HAP-1 (cell line): Measurements from ENCODE around the gene PTPN11.
A peak's percentile ranks its signal among the peaks of the same experiment; 100 is the strongest.

Experiments used
- DNase-seq, 2 experiments: peaks; one replicate each; pipeline ENCODE4 v3.0.0-alpha.2; 2016 to 2020; ENCODE audit warnings: low spot score in 2 of 2
- H3K27me3 ChIP-seq: fragments of 250-450 bp; sonication (Bioruptor Pico); 2 replicates; pipeline ENCODE4 v1.5.1; 2020; ENCODE audit warnings: low read depth, mild to moderate bottlenecking, moderate library complexity
- H3K36me3 ChIP-seq: fragments of 250-450 bp; sonication (Bioruptor Pico); replicated peaks from 2 replicates; pipeline ENCODE4 v1.5.1; 2020; ENCODE audit warnings: mild to moderate bottlenecking
- H3K4me1 ChIP-seq: fragments of 250-450 bp; sonication (Bioruptor Pico); 2 replicates; pipeline ENCODE4 v1.5.1; 2020; ENCODE audit warnings: mild to moderate bottlenecking
- H3K4me3 ChIP-seq: fragments of 250-450 bp; sonication (Bioruptor Pico); 2 replicates; pipeline ENCODE4 v1.5.1; 2020; ENCODE audit warnings: mild to moderate bottlenecking, moderate library complexity
- H3K9me3 ChIP-seq: fragments of 250-450 bp; sonication (Bioruptor Pico); 2 replicates; pipeline ENCODE4 v1.5.1; 2020; ENCODE audit warnings: mild to moderate bottlenecking, moderate library complexity
- in situ Hi-C: fragments of 300-500 bp; cut with MboI; formaldehyde crosslinking; loops from 3 replicates; pipeline ENCODE4 v1.14.3; 2020; ENCODE audit warnings: low sequenced_read_pairs, inconsistent platforms, mixed read lengths

PTPN11 gene

DNA sequence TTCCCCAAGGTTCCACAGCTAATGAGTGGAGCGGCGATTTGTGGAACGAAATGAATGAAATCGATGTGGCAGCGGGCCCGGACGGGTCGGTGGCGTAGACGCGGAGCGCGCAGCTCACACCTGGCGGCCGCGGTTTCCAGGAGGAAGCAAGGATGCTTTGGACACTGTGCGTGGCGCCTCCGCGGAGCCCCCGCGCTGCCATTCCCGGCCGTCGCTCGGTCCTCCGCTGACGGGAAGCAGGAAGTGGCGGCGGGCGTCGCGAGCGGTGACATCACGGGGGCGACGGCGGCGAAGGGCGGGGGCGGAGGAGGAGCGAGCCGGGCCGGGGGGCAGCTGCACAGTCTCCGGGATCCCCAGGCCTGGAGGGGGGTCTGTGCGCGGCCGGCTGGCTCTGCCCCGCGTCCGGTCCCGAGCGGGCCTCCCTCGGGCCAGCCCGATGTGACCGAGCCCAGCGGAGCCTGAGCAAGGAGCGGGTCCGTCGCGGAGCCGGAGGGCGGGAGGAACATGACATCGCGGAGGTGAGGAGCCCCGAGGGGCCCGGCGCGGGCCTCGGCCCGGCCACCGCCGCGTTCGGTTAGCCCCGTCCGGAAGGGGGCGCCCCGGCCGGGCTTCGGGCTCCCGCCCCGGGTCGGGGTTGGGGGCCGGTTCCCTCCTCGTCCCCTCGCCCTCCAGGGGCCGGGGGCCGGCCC is at the start of gene PTPN11:
Gene PTPN11 (plus strand): TSS at position 340 of the 689 bp plus-strand sequence. CDS start 165 bp downstream, at position 505.
- DNase-seq = peak; percentile 70 to 91
- Histone ChIP-seq H3K4me3 (peak within 1 kb of the TSS; percentile 78), H3K9me3 (no peaks in the 10 kb centered on the region), H3K36me3 (peaks cover 4% of the 10 kb centered on the region), H3K27me3 (no peaks in the 10 kb centered on the region), H3K4me1 (peaks cover 17% of the 10 kb centered on the region)
- in situ Hi-C loops = no loop called here

GRCh38 chr12:112370199-112370598 is 48.5 kb upstream of the PTPN11 start:
- peaks cover 6% of the 10 kb centered on the region; the same call in 1 of the 2 replicates for H3K36me3 ChIP-seq
- H3K9me3 ChIP-seq = peaks cover 7% of the 10 kb centered on the region; the same call in 1 of the 2 replicates
- DNase-seq = no peak
- no peak overlapping the region for H3K4me3 ChIP-seq
- no peaks in the 10 kb centered on the region for H3K27me3 ChIP-seq
- in situ Hi-C loops = no loop called here
- peaks cover 22% of the 10 kb centered on the region for H3K4me1 ChIP-seq

DNA sequence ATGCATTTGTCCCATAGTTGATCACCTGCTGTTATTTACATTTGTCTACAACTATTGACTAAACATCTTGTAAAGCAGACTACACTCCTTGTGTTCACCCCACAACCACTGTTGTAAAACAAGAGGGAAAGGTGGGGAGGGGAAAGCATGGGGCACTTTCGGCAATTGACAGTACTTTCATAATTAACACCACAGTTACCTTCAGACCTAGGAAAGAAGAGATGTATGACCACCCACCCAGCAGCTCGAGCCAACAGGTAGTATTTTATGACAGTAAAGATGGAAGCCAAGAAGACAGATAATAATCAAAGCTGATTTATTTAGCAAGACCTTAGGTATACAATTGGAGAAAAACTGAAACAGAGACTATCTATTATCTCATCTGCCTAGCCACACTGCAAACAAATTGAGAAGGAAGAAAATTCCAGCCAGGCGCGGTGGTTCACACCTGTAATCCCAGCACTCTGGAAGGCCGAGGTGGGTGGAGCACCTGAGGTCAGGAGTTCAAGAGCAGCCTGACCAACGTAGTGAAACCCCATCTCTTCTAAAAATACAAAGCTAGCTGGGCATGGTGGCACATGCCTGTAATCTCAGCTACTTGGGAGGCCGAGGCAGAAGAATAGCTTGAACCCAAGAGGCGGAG is 47.8 kb upstream of the PTPN11 start:
- no peak for DNase-seq
- no peaks in the 10 kb centered on the region for H3K27me3 ChIP-seq
- H3K4me3 ChIP-seq = no peak overlapping the region
- peaks cover 9% of the 10 kb centered on the region; the same call in 1 of the 2 replicates for H3K9me3 ChIP-seq
- H3K4me1 ChIP-seq = peaks cover 22% of the 10 kb centered on the region
- in situ Hi-C loops = no loop called here
- peaks cover 9% of the 10 kb centered on the region; the same call in 1 of the 2 replicates for H3K36me3 ChIP-seq

GRCh38 chr12:112374166-112374740 is 44.5 kb upstream of the PTPN11 start:
- Histone ChIP-seq H3K4me1 (peaks cover 5% of the 10 kb centered on the region; the same call in 1 of the 2 replicates), H3K9me3 (peaks cover 6% of the 10 kb centered on the region; the same call in 1 of the 2 replicates), H3K4me3 (no peak overlapping the region), H3K36me3 (peaks cover 9% of the 10 kb centered on the region; the same call in 1 of the 2 replicates), H3K27me3 (no peaks in the 10 kb centered on the region)
- DNase-seq = no peak
- in situ Hi-C loops = no loop called here

- Histone ChIP-seq H3K36me3 (peaks cover 9% of the 10 kb centered on the region; the same call in 1 of the 2 replicates), H3K27me3 (no peaks in the 10 kb centered on the region), H3K9me3 (peaks cover 6% of the 10 kb centered on the region; the same call in 1 of the 2 replicates), H3K4me1 (peaks cover 3% of the 10 kb centered on the region; the same call in 1 of the 2 replicates), H3K4me3 (no peak overlapping the region)
- in situ Hi-C loops = loop anchor here (25.0 kb wide), 1 partner anchor 438 kb away; no protein-coding TSS in a partner anchor
- DNase-seq = peak in 1 of 2 experiments; percentile 34
Observed at GRCh38 chr12:112375105-112375504, 43.6 kb upstream of the PTPN11 start.

DNA sequence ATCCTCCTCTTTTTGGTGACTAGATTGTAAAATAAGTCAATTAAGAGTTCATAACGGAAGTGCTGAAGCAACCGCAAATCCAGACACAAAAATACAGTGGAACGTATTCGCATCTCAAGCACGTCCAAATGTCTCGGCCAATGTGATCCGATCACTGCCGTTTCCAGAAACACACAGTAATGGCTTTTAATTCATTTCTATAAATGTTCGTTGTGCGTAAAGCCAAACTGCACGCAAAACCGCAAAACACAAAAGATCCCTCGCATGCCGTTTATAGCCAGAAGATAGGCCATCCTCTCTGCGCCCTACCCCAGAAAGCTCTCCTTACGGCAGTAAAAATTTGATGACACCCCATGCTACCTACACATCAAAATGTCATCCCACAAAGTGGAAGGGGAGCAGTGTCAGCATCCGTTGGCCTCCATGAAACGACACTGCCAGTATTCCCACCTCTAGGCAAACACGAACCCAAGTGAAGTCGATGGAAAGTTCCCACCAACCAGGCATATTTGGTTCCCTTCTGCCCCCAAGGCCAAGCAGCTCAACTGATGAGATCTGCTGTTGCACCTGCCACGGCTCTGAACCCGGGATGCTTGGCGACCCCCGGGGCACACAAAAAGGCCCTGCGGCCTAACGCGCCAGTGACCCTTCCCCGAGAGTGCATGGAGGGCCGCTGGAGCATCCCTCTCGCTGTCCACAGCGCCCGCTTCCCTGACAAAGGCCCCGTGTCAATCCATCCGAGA is 37.9 kb upstream of the PTPN11 start:
- in situ Hi-C loops = loop anchor here (5.0 to 25.0 kb wide), 2 partner anchors 174 to 444 kb away; no protein-coding TSS in a partner anchor
- DNase-seq = peak in 1 of 2 experiments; percentile 41
- Histone ChIP-seq H3K9me3 (no peaks in the 10 kb centered on the region), H3K36me3 (no peaks in the 10 kb centered on the region; the same call in 1 of the 2 replicates), H3K4me1 (peaks cover 14% of the 10 kb centered on the region), H3K4me3 (peak overlapping the region; percentile 51), H3K27me3 (no peaks in the 10 kb centered on the region)

GRCh38 chr12:112381406-112381882 is 37.3 kb upstream of the PTPN11 start:
- peaks cover 14% of the 10 kb centered on the region for H3K4me1 ChIP-seq
- peak; percentile 40 to 75 for DNase-seq
- H3K27me3 ChIP-seq = no peaks in the 10 kb centered on the region
- in situ Hi-C loops = loop anchor here (5.0 to 25.0 kb wide), 2 partner anchors 174 to 444 kb away; no protein-coding TSS in a partner anchor
- no peaks in the 10 kb centered on the region for H3K9me3 ChIP-seq
- peak overlapping the region; percentile 51 for H3K4me3 ChIP-seq
- no peaks in the 10 kb centered on the region; the same call in 1 of the 2 replicates for H3K36me3 ChIP-seq

GRCh38 chr12:112381883-112382796 is 36.6 kb upstream of the PTPN11 start, which contains the start of gene HECTD4:
Gene HECTD4 (minus strand): TSS chr12:112382431. CDS start chr12:112382128, 303 bp downstream.
- DNase-seq = peak; percentile 87 to 97
- no peaks in the 10 kb centered on the region for H3K27me3 ChIP-seq
- in situ Hi-C loops = loop anchor here (5.0 to 25.0 kb wide), 2 partner anchors 175 to 445 kb away; no protein-coding TSS in a partner anchor
- H3K4me3 ChIP-seq = peak within 1 kb of the TSS; percentile 51
- peaks cover 16% of the 10 kb centered on the region for H3K4me1 ChIP-seq
- no peaks in the 10 kb centered on the region for H3K9me3 ChIP-seq
- H3K36me3 ChIP-seq = no peaks in the 10 kb centered on the region; the same call in 1 of the 2 replicates

DNA sequence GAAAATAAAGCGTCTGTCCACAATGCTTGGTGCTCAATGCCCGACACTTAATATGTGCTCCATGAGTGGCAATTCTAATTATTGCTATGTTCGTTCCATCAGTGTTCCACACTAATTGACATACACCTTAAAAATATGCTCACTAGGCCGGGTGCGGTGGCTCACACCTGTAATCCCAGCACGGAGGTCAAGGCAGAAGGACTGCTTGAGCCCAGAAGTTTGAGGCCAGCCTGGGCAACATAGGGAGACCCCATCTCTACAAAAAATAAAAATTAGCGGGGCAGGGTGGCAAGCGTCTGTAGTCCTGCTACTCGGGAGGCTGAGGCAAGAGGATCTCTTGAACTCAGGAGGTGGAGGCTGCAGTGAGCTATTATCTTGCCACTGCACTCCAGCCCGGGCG is 35.9 kb upstream of the PTPN11 start:
- Histone ChIP-seq H3K9me3 (no peaks in the 10 kb centered on the region), H3K4me3 (peak overlapping the region; percentile 51), H3K27me3 (no peaks in the 10 kb centered on the region), H3K4me1 (peaks cover 17% of the 10 kb centered on the region), H3K36me3 (no peaks in the 10 kb centered on the region; the same call in 1 of the 2 replicates)
- DNase-seq = no peak
- in situ Hi-C loops = loop anchor here (5.0 to 25.0 kb wide), 2 partner anchors 176 to 446 kb away; no protein-coding TSS in a partner anchor

DNA sequence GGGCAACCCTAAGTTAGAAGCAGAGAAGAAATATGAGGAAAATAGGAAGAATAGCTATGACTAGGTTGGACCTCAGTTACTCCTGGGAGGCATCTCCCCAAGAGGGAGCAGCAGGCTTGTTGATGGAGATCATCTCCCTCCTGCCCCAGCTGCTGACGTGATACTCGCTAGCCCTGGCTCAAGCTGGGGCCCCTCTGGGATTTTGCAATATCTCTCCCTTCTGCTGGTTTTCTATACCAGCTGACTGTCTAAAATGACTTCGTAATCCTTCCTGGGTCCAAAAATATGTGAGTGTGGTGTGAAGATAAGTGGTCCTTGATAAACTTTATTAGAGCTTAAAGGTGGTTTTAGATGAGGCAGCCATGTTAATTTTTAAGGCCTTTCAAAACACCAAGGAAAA is 32.0 kb upstream of the PTPN11 start:
- in situ Hi-C loops = loop anchor here (25.0 kb wide), 1 partner anchor 449 kb away; no protein-coding TSS in a partner anchor

DNA sequence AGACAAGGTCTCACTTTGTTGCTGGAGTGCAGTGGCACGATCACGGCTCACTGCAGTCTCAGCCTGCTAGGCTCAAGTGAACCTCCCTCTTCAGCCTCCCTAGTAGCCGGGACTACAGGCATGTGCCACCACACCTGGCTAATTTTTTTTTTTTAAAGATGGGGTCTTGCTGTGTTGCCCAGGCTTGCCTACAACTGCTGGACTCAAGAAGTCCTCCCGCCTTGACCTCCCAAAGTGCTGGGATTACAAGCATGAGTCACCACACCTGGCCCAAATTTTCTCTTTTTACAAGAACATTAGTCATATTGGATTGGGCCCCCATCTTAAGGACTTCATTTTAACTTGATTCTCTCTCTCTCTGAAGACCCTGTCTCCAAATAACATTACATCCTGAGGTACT is 29.5 kb upstream of the PTPN11 start:
- Histone ChIP-seq H3K9me3 (no peaks in the 10 kb centered on the region), H3K36me3 (no peaks in the 10 kb centered on the region), H3K4me3 (no peak overlapping the region), H3K4me1 (peaks cover 3% of the 10 kb centered on the region; the same call in 1 of the 2 replicates), H3K27me3 (no peaks in the 10 kb centered on the region)
- no peak for DNase-seq
- in situ Hi-C loops = loop anchor here (25.0 kb wide), 1 partner anchor 452 kb away; no protein-coding TSS in a partner anchor

More for the DNA sequence above, 32.0 kb upstream of the PTPN11 start:
- Histone ChIP-seq H3K4me1 (peaks cover 7% of the 10 kb centered on the region; the same call in 1 of the 2 replicates), H3K9me3 (no peaks in the 10 kb centered on the region), H3K36me3 (no peaks in the 10 kb centered on the region; the same call in 1 of the 2 replicates), H3K4me3 (no peak overlapping the region), H3K27me3 (no peaks in the 10 kb centered on the region)
- no peak for DNase-seq
